Endothelial cell of umbilical vein (primary cell): ENCODE results near the gene DSG3. TPM values are rescaled to one million over a fixed set of nuclear protein-coding genes. Genes with fewer than 3 reads are reported as not detected.

Source experiments
- BruUV-seq: library from RNA; stranded (reverse); fragments of 400-500 nt; replicated peaks from 2 replicates; lab custom pipeline; 2021; lab: Mats Ljungman, UMichigan
- CTCF ChIA-PET: fragments of 300-600, 350-600 bp; sonication (Branson Sonifier 250); formaldehyde crosslinking; loops from one replicate; lab custom pipeline; 2021; ENCODE audit warnings: antibody characterized with exemption, inconsistent platforms; lab: Charles Lee
- POLR2A ChIA-PET: fragments of 300-600, 350-600 bp; sonication (Branson Sonifier 250); formaldehyde crosslinking; loops from one replicate; lab custom pipeline; 2021; ENCODE audit warnings: antibody characterized with exemption, inconsistent platforms; lab: Charles Lee
- DNase-seq: peaks from one replicate; pipeline ENCODE4 v3.0.0-alpha.2; 2011; ENCODE audit warnings: low read depth, low spot score
- FAIRE-seq: peaks from 2 replicates; lab custom pipeline; 2011; peaks lifted over from hg19 to GRCh38; lab: Jason Lieb, UNC
- H2AFZ ChIP-seq: 2 replicates; pipeline ENCODE4 v1.6.0; 2012; ENCODE audit warnings: low read depth, low read length, control low read depth, inconsistent platforms
- H3K27ac ChIP-seq: 2 replicates; pipeline ENCODE4 v1.5.1; 2011; ENCODE audit warnings: low read depth, mild to moderate bottlenecking, control low read depth, low read length, moderate library complexity; ENCODE audit not compliant: insufficient read depth
- H3K27me3 ChIP-seq, 2 experiments: 2 replicates each; pipeline versions ENCODE4 v1.6.0 to v1.6.1; 2011; ENCODE audit warnings: low read length in 2 of 2, mixed read lengths in 1 of 2; ENCODE audit not compliant: control insufficient read depth in 2 of 2, insufficient read depth in 2 of 2
- H3K36me3 ChIP-seq, 2 experiments: 2 replicates in 1 of 2; 3 replicates in 1 of 2; pipeline ENCODE4 v1.5.1; 2011; ENCODE audit warnings: low read length in 2 of 2, mild to moderate bottlenecking in 1 of 2, moderate library complexity in 1 of 2; ENCODE audit not compliant: control insufficient read depth in 2 of 2, insufficient read depth in 2 of 2; ENCODE audit errors: extremely low read depth in 1 of 2
- H3K4me1 ChIP-seq: 3 replicates; pipeline ENCODE4 v1.5.1; 2011; ENCODE audit warnings: mild to moderate bottlenecking, low read length; ENCODE audit not compliant: control insufficient read depth, insufficient read depth; ENCODE audit errors: extremely low read depth
- H3K4me2 ChIP-seq: 2 replicates; pipeline ENCODE4 v1.6.1; 2011; ENCODE audit warnings: low read length, control low read depth, mixed read lengths; ENCODE audit not compliant: insufficient read depth
- H3K4me3 ChIP-seq, 3 experiments: fragments of 200-600 bp in 1 of 3; sonication (generic), shearing (Covaris generic) in 1 of 3; replicated peaks in 1 of 3; 2 replicates each; pipeline ENCODE4 v1.5.1; 2011 to 2016; ENCODE audit warnings: control low read depth in 3 of 3, low read length in 3 of 3, mild to moderate bottlenecking in 2 of 3, inconsistent platforms in 1 of 3, low read depth in 1 of 3, moderate library complexity in 1 of 3; ENCODE audit not compliant: insufficient read depth in 1 of 3
- H3K79me2 ChIP-seq: 2 replicates; pipeline ENCODE4 v1.6.0; 2012; ENCODE audit warnings: low read length, inconsistent platforms; ENCODE audit not compliant: control insufficient read depth, insufficient read depth
- H3K9ac ChIP-seq: replicated peaks from 2 replicates; pipeline ENCODE3; 2011; ENCODE audit warnings: low read length, control low read depth; ENCODE audit not compliant: insufficient read depth; ENCODE audit errors: extremely low read depth
- H3K9me1 ChIP-seq: replicated peaks from 3 replicates; pipeline ENCODE4 v1.6.0; 2011; ENCODE audit warnings: mild to moderate bottlenecking, low read length; ENCODE audit not compliant: control insufficient read depth, insufficient read depth; ENCODE audit errors: extremely low read depth
- H3K9me3 ChIP-seq: replicated peaks from 2 replicates; pipeline ENCODE4 v1.5.1; 2012; ENCODE audit warnings: low read length, inconsistent platforms; ENCODE audit not compliant: control insufficient read depth, insufficient read depth
- H4K20me1 ChIP-seq: replicated peaks from 2 replicates; pipeline ENCODE3; 2011; ENCODE audit warnings: mild to moderate bottlenecking, low read length; ENCODE audit not compliant: control insufficient read depth, insufficient read depth; ENCODE audit errors: extremely low read depth
- EZH2 ChIP-seq: IDR thresholded peaks from 2 replicates; pipeline ENCODE4 v1.6.1; 2012; ENCODE audit warnings: borderline replicate concordance, low read depth, mild to moderate bottlenecking, moderate library complexity, low read length, inconsistent platforms; ENCODE audit not compliant: severe bottlenecking
- FOS ChIP-seq: IDR thresholded peaks from 2 replicates; pipeline ENCODE4 v1.6.1; 2011; ENCODE audit warnings: mild to moderate bottlenecking, low read length, moderate library complexity, borderline replicate concordance; ENCODE audit not compliant: insufficient read depth
- GATA2 ChIP-seq: IDR thresholded peaks from 2 replicates; pipeline ENCODE4 v1.7.0; 2011; ENCODE audit warnings: low read depth, mild to moderate bottlenecking, moderate library complexity, mixed read lengths, low read length; ENCODE audit not compliant: insufficient read length, insufficient read depth
- JUN ChIP-seq: IDR thresholded peaks from 2 replicates; pipeline ENCODE4 v1.6.1; 2011; ENCODE audit warnings: borderline replicate concordance, low read depth; ENCODE audit not compliant: insufficient read length, insufficient read depth
- MYC ChIP-seq: IDR thresholded peaks from one replicate; pipeline ENCODE4 v1.6.1; 2011; ENCODE audit warnings: mild to moderate bottlenecking, low read depth, low read length
- POLR2A ChIP-seq: IDR thresholded peaks from 2 replicates; pipeline ENCODE4 v1.6.1; 2012; ENCODE audit warnings: low read depth, mild to moderate bottlenecking, control low read depth, low read length
- dilution Hi-C: fragments of 300-500 bp; cut with MboI; formaldehyde crosslinking; loops from one replicate; pipeline ENCODE4 v1.15.0; 2019; ENCODE audit warnings: low sequenced_read_pairs; ENCODE audit not compliant: extremely low pct_ligation_motif_present
- intact Hi-C: fragments of 100-400 bp; cut with micrococcal nuclease; formaldehyde crosslinking; loops from one replicate; pipeline ENCODE4 v1.10.0; 2022
- polyA plus RNA-seq, 4 experiments: library from polyadenylated mRNA; depleted of rRNA in 3 of 4; stranded (reverse) in 3 of 4; unstranded in 1 of 4; fragments of >200 nt; gene quantifications; 2 replicates each; pipeline versions ENCODE4 v1.2.1 to v1.2.3, GENCODE V29; 2011 to 2012; ENCODE audit warnings: missing spikeins in 1 of 4
- total RNA-seq: library from RNA; stranded (reverse); gene quantifications from 2 replicates; pipeline ENCODE4 v1.2.3, GENCODE V29; 2021
- TF ChIP-seq, protein P1 (sequence below): IDR thresholded peaks from 2 replicates; pipeline ENCODE4 v1.6.1; 2011; ENCODE audit not compliant: insufficient read depth, insufficient read length

The DSG3 gene
- total and polyA plus RNA-seq, 2 donors (not counting 3 experiments of a cell fraction or from before 2014, with no cell fraction given): 0.07 TPM; not detected in 1

DNA sequence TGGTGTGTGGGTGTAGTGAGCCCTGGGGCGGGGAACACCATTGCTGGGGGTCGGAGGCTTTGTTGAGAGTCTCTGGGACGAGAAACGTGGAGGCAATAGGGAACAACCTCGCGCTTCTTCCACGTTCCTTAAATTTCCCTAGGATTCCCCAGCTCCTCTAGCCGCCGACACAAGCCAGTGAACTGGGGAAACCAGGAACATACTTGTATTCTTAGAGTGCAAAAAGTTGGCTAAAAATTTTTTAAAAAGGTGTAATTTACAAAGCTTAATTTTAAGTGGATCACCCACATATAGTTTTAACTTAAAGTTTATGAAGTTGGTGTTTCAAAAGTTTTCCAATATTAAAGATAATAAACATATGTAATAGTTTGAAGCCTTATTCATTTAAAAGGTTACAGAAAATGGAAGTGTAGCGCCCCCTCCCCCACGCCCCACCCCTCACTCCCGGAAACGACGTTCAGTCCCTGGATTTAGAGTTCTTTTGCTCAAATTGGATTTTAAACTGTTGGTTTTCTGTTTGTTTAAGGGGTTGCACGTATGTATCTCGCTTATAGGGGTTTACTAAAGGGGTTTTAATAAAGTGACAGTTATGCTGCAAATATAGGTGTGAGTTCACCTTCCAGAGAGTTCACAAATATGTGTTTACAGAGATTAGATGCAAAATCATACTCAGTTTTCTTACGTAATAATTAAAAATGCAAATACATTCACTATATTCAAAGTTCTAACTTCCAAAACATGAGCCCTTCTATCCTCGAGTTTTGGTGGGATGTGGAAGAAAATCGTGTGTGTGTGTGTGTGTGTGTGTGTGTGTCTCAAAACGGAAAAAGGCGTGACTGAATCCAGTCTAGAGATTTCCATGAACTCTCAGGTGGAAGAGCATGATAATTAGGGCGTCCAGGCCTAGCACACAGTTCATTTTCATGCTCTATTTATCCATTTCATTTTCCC is 51.3 kb downstream of the DSG3 start:
- no peak overlapping the region for H3K27ac ChIP-seq
- no peak overlapping the region for H3K4me3 ChIP-seq
- DNase-seq (no peak), FAIRE-seq (no peak)
- POLR2A ChIA-PET: no interaction called here
- intact Hi-C loops (no loop called here), dilution Hi-C loops (no loop called here)
- H3K4me1 ChIP-seq: no peaks in the 10 kb centered on the region
- H3K4me2 ChIP-seq: peak overlapping the region; percentile 30
- no peaks in the 10 kb centered on the region for H3K9me3 ChIP-seq
- H2AFZ ChIP-seq: no peak overlapping the region
- H3K9ac ChIP-seq: no peak overlapping the region
- BruUV-seq: no TSS peak
- H3K9me1 ChIP-seq: no peaks in the 10 kb centered on the region
- H3K36me3 ChIP-seq: no peaks in the 10 kb centered on the region
- H3K27me3 ChIP-seq: peaks cover 17 to 31% of the 10 kb centered on the region in 2 experiments
- H4K20me1 ChIP-seq: no peaks in the 10 kb centered on the region
- CTCF ChIA-PET: no interaction called here
- TF ChIP-seq GATA2 (no peak), FOS (no peak), MYC (no peak), JUN (no peak), POLR2A (no peak)
- TF ChIP-seq, protein P1, sequence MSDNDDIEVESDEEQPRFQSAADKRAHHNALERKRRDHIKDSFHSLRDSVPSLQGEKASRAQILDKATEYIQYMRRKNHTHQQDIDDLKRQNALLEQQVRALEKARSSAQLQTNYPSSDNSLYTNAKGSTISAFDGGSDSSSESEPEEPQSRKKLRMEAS: no peak
- H3K79me2 ChIP-seq: no peaks in the 10 kb centered on the region

DNA sequence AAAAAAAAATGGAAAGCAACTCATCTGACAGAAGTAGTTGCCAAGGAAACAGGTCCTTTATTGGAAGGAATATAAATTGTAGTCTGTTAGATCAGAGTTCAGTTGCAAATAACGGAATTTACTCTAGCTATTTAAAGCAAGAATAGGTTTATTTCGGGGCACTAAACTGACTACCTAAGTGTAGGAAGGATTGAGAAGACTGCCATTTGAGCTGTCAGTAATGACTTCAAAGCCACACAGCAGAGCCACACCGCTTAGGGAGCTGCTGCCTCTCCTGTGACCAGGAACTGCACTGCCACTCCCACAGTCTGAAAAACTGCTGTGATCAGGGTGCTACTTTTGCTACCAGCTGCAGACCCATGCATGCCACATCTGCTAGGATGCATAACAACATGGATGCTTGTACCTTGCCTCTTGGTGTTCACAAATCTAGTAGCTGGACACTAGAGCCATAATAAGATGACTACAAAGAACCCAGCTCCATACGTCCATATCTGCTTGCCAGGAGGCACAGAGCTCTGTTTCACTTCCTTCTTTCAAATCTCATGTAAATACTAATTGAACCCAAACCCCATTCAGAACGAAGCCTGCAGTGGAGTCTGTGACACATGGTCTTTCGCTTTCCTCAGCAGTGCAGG is 52.6 kb downstream of the DSG3 start:
- no peaks in the 10 kb centered on the region for H3K9me1 ChIP-seq
- dilution Hi-C loops (no loop called here), intact Hi-C loops (no loop called here)
- no peak overlapping the region for H3K4me3 ChIP-seq
- H3K27me3 ChIP-seq: peaks cover 17 to 31% of the 10 kb centered on the region in 2 experiments
- no peaks in the 10 kb centered on the region for H4K20me1 ChIP-seq
- no TSS peak for BruUV-seq
- H3K4me2 ChIP-seq: no peak overlapping the region
- POLR2A ChIA-PET: no interaction called here
- no peak overlapping the region for H2AFZ ChIP-seq
- no peak for FAIRE-seq
- H3K79me2 ChIP-seq: no peaks in the 10 kb centered on the region
- no peaks in the 10 kb centered on the region for H3K36me3 ChIP-seq
- H3K4me1 ChIP-seq: no peaks in the 10 kb centered on the region
- DNase-seq: no peak
- no peak for TF ChIP-seq EZH2
- CTCF ChIA-PET: no interaction called here
- H3K9ac ChIP-seq: no peak overlapping the region
- H3K9me3 ChIP-seq: no peaks in the 10 kb centered on the region
- H3K27ac ChIP-seq: no peak overlapping the region
